Measurements from ENCODE around the gene RBMS1. TPM values are rescaled to one million over a fixed set of nuclear protein-coding genes. Genes with fewer than 3 reads are reported as not detected.
A peak's percentile ranks its signal among the peaks of the same experiment; 100 is the strongest.

Gene RBMS1
- polyA plus RNA-seq, 2 of the 4 experiments (the other 2 are of a cell fraction), result 51.9 to 108 TPM

DNA sequence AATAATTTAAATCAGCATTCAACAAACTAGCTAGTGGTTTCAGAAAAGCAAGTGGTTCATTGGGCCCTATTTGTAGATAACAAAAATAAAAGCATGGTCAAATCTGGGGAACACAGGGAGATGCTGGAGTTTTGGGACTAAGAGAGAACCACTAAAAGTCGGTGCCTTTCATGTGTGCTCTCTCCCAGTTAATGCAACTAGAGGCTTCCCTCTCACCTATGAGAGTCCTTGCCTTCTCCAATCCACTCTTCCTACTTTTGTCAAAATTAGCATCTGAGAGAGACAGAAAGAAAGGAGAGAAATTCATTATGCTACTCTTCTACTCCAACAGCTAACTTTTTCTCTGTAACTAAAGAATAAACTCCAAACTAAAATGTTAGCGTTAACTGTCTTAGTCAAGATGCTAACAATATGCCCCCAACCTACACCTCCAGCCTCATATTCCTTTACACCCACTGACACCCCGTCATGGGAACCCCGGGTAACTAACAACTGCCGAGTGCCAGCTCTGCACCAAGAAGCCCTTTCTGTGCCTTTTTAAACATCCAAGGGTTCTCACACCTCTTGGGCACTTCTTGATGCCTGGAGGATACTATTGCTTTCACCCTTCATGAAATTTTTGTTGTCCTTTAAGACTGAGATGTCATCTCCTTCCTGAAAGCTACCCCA lies 133.4 kb downstream of the RBMS1 start (continued):
- TF ChIP-seq, protein P1, sequence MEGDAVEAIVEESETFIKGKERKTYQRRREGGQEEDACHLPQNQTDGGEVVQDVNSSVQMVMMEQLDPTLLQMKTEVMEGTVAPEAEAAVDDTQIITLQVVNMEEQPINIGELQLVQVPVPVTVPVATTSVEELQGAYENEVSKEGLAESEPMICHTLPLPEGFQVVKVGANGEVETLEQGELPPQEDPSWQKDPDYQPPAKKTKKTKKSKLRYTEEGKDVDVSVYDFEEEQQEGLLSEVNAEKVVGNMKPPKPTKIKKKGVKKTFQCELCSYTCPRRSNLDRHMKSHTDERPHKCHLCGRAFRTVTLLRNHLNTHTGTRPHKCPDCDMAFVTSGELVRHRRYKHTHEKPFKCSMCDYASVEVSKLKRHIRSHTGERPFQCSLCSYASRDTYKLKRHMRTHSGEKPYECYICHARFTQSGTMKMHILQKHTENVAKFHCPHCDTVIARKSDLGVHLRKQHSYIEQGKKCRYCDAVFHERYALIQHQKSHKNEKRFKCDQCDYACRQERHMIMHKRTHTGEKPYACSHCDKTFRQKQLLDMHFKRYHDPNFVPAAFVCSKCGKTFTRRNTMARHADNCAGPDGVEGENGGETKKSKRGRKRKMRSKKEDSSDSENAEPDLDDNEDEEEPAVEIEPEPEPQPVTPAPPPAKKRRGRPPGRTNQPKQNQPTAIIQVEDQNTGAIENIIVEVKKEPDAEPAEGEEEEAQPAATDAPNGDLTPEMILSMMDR (IDR thresholded peaks at IDR 0.05), result no peak

DNA sequence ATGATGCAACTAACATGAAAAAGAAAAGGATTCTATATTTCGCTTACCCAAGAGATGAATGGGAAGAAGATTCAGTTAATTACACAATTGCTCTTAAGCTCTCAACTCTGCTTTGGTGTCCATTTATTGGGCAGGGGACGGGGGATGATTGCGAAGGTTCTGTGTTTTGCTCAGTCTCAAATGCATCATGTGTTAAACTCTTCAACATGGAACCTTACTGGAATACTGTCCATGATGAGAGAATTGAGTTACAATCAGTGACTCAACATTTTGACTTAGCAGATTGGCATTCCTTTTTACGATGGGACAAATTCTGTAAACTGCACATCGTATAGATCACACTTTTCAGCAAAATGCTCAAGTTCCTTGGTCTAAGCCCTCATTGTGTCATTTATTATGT lies 135.6 kb downstream of the RBMS1 start:
- H3K4me1 ChIP-seq, result peaks cover 95% of the 10 kb centered on the region
- H3K4me2 ChIP-seq, result peak overlapping the region; percentile 38
- no peaks in the 10 kb centered on the region for H3K9me3 ChIP-seq
- ATAC-seq, result no peak; a peak in 1 of 6 replicates
- no peak for FAIRE-seq
- ChIA-PET POLR2A (no interaction called here), CTCF (no interaction called here)
- TF ChIP-seq, protein P2, sequence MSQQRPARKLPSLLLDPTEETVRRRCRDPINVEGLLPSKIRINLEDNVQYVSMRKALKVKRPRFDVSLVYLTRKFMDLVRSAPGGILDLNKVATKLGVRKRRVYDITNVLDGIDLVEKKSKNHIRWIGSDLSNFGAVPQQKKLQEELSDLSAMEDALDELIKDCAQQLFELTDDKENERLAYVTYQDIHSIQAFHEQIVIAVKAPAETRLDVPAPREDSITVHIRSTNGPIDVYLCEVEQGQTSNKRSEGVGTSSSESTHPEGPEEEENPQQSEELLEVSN (IDR thresholded peaks at IDR 0.05; ENCODE audit: borderline replicate concordance, low read depth), result no peak
- TF ChIP-seq, protein P3, sequence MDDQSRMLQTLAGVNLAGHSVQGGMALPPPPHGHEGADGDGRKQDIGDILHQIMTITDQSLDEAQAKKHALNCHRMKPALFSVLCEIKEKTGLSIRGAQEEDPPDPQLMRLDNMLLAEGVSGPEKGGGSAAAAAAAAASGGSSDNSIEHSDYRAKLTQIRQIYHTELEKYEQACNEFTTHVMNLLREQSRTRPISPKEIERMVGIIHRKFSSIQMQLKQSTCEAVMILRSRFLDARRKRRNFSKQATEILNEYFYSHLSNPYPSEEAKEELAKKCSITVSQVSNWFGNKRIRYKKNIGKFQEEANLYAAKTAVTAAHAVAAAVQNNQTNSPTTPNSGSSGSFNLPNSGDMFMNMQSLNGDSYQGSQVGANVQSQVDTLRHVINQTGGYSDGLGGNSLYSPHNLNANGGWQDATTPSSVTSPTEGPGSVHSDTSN (IDR thresholded peaks at IDR 0.05), result no peak
- peak in 1 of 2 experiments; percentile 35; a peak in 1 of 5 replicates for TF ChIP-seq EP300 (IDR thresholded peaks at IDR 0.05)
- no peak for TF ChIP-seq HOXB5 (CRISPR knock-in tag; IDR thresholded peaks at IDR 0.05)
- no peak for TF ChIP-seq RAD21 (conservative IDR thresholded peaks at IDR 0.05 in 1 of 2, IDR thresholded peaks at IDR 0.05 in 1 of 2)
- TF ChIP-seq CEBPB (IDR thresholded peaks at IDR 0.05), result no peak
- no peak for TF ChIP-seq EHF (CRISPR knock-in tag; IDR thresholded peaks at IDR 0.05)
- TF ChIP-seq, protein P4, sequence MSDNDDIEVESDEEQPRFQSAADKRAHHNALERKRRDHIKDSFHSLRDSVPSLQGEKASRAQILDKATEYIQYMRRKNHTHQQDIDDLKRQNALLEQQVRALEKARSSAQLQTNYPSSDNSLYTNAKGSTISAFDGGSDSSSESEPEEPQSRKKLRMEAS (IDR thresholded peaks at IDR 0.05), result no peak
- no peak for TF ChIP-seq FOSL2 (IDR thresholded peaks at IDR 0.05)
- peak; percentile 37 for TF ChIP-seq FOSL2 (CRISPR knock-in tag; IDR thresholded peaks at IDR 0.05)
- TF ChIP-seq, protein P5, sequence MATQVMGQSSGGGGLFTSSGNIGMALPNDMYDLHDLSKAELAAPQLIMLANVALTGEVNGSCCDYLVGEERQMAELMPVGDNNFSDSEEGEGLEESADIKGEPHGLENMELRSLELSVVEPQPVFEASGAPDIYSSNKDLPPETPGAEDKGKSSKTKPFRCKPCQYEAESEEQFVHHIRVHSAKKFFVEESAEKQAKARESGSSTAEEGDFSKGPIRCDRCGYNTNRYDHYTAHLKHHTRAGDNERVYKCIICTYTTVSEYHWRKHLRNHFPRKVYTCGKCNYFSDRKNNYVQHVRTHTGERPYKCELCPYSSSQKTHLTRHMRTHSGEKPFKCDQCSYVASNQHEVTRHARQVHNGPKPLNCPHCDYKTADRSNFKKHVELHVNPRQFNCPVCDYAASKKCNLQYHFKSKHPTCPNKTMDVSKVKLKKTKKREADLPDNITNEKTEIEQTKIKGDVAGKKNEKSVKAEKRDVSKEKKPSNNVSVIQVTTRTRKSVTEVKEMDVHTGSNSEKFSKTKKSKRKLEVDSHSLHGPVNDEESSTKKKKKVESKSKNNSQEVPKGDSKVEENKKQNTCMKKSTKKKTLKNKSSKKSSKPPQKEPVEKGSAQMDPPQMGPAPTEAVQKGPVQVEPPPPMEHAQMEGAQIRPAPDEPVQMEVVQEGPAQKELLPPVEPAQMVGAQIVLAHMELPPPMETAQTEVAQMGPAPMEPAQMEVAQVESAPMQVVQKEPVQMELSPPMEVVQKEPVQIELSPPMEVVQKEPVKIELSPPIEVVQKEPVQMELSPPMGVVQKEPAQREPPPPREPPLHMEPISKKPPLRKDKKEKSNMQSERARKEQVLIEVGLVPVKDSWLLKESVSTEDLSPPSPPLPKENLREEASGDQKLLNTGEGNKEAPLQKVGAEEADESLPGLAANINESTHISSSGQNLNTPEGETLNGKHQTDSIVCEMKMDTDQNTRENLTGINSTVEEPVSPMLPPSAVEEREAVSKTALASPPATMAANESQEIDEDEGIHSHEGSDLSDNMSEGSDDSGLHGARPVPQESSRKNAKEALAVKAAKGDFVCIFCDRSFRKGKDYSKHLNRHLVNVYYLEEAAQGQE (IDR thresholded peaks at IDR 0.05), result no peak
- no peak for TF ChIP-seq EHMT2 (IDR thresholded peaks at IDR 0.05; ENCODE audit: low read depth)
- TF ChIP-seq, protein P6, sequence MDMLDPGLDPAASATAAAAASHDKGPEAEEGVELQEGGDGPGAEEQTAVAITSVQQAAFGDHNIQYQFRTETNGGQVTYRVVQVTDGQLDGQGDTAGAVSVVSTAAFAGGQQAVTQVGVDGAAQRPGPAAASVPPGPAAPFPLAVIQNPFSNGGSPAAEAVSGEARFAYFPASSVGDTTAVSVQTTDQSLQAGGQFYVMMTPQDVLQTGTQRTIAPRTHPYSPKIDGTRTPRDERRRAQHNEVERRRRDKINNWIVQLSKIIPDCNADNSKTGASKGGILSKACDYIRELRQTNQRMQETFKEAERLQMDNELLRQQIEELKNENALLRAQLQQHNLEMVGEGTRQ (IDR thresholded peaks at IDR 0.05), result no peak
- TF ChIP-seq CBX2 (IDR thresholded peaks at IDR 0.05; ENCODE audit: borderline replicate concordance, low read depth), result no peak
- no peak for TF ChIP-seq POLR2A (IDR thresholded peaks at IDR 0.05; ENCODE audit: low read length)
- no peak for TF ChIP-seq RARB (CRISPR knock-in tag; IDR thresholded peaks at IDR 0.05)
- TF ChIP-seq NR3C1 (IDR thresholded peaks at IDR 0.05), result no peak
- H3K27ac ChIP-seq, result peak overlapping the region in 1 of 2 experiments; percentile 66; a peak in 4 of 6 replicates
- WGBS (ENCODE audit: missing lambda C conversion rate), result 44% methylated on average over 5 of the region's 5 CpGs
- no peak for DNase-seq (ENCODE audit: low read depth in 1 of 2, low spot score in 1 of 2)
- H3K4me3 ChIP-seq, result no peak overlapping the region
